Fibroblast of pulmonary artery (primary cell): ENCODE data around the gene TMOD2.

Experiments
- DNase-seq: peaks from one replicate; pipeline ENCODE4 v3.0.0-alpha.2; 2010; ENCODE audit warnings: low read depth
- H3K4me3 ChIP-seq: replicated peaks from 2 replicates; pipeline ENCODE4 v1.5.1; 2011; ENCODE audit warnings: low read depth, mild to moderate bottlenecking, control low read depth, low read length, moderate library complexity
- CTCF ChIP-seq: IDR thresholded peaks from 2 replicates; pipeline ENCODE4 v1.5.1; 2011; ENCODE audit warnings: mild to moderate bottlenecking, control low read depth, low read length, inconsistent platforms; ENCODE audit errors: missing control alignments

The TMOD2 gene

GRCh38 chr15:51750792-51751696 lies at the start of gene TMOD2:
Gene TMOD2 (plus strand): TSS chr15:51751597. CDS start chr15:51766442, 14,845 bp downstream.
- peak; percentile 31 for DNase-seq
- peak within 1 kb of the TSS; percentile 67 for H3K4me3 ChIP-seq
- TF ChIP-seq CTCF = no peak

- DNase-seq = no peak
- no peak for TF ChIP-seq CTCF
- H3K4me3 ChIP-seq = no peak overlapping the region
Observed at GRCh38 chr15:51702710-51703109, 48.7 kb upstream of the TMOD2 start.

GRCh38 chr15:51706291-51706690 lies 45.1 kb upstream of the TMOD2 start:
- no peak for DNase-seq
- no peak for TF ChIP-seq CTCF
- H3K4me3 ChIP-seq = no peak overlapping the region

DNA sequence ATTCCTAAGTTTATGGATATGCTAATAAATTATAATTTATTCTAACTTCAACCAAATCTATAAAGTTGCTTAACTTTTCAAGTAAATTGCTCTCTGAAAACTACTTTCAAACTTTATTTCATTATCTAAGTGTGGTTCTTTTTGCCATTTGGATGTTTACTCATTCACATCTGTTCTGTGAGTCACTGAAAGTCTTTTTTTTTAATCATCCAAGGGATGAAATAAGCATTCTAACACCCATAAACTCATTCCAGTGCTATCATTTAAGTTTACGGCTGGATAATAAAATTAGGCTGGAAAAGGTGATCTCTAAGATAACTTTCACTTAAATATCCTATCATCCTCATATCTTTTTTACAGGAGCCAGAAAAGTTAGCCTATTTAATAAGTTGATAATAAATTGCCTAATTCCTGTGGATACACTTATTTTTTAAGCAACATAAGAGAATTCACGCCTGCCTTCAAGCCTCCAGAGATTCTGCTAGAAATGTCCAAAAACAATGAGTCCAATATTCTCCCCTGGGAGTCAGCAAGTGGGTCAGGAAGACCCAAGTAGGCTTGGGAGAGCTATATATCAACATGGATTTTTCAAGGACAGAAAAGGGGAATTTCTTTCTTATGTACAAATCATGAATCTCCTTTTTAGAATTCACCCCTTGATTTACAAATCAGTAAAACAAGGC lies 44.3 kb upstream of the TMOD2 start:
- H3K4me3 ChIP-seq = no peak overlapping the region
- TF ChIP-seq CTCF = no peak
- no peak for DNase-seq

DNA sequence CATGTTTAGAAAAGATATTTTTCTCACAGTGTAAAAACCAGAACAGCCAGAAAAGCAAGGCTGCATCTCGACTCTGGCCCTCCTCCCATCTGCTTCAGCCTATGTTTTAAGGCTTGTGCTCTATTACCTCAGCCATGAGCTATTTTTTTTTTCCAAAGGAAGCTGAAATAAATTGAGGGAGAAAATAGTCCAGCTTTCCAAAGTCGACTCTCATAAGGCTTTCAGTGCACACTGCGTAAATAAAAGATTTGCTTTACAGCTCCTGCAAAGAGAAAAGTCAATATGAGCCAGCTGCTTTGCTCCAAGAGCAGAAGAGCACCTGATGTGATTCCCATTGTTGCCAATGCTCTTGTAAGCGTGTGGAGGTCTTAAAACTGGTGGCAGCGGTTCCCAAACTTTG lies 43.4 kb upstream of the TMOD2 start:
- no peak overlapping the region for H3K4me3 ChIP-seq
- no peak for TF ChIP-seq CTCF
- DNase-seq = no peak

DNA sequence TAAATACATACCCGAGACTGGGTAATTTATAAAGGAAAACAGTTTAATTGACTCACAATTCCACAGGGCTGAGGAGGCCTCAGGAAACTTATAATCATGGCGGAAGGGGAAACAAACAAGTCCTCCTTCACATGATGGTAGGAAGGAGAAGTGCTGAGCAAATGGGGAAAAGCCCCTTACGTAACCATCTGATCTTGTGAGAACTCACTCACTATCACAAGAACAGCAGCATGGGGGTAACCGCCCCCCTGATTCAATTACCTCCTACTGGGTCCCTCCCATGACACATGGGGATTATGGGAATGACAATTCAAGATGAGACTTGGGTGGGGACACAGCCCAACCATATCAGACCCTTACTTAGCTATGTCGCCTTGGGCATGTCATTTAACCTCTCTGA lies 42.4 kb upstream of the TMOD2 start:
- no peak for DNase-seq

More for the DNA sequence above, 42.4 kb upstream of the TMOD2 start:
- no peak overlapping the region for H3K4me3 ChIP-seq
- TF ChIP-seq CTCF = no peak
